Central memory CD4-positive, alpha-beta T cell (primary cell): ENCODE results near the gene WNT7B.

ENCODE experiments used
- DNase-seq: peaks from one replicate; pipeline ENCODE4 v3.0.0; 2022

WNT7B gene

GRCh38 chr22:45949258-45949870, 27.6 kb downstream of the WNT7B start:
- DNase-seq = no peak

GRCh38 chr22:45948081-45948648, 28.8 kb downstream of the WNT7B start:
- no peak for DNase-seq

GRCh38 chr22:45946805-45947600, 30.0 kb downstream of the WNT7B start:
- DNase-seq = no peak

- no peak for DNase-seq
Observed at GRCh38 chr22:45945621-45946106, 31.3 kb downstream of the WNT7B start.

GRCh38 chr22:45942787-45943493, 34.0 kb downstream of the WNT7B start:
- DNase-seq = no peak

GRCh38 chr22:45942344-45942743, 34.6 kb downstream of the WNT7B start:
- no peak for DNase-seq

GRCh38 chr22:45938913-45939312, 38.0 kb downstream of the WNT7B start:
- DNase-seq = no peak

GRCh38 chr22:45937960-45938359, 39.0 kb downstream of the WNT7B start:
- DNase-seq = no peak

- no peak for DNase-seq
Observed at GRCh38 chr22:45935573-45935972, 41.4 kb downstream of the WNT7B start.

- DNase-seq = no peak
Observed at GRCh38 chr22:45934659-45935341, 42.2 kb downstream of the WNT7B start.

- DNase-seq = no peak
Observed at GRCh38 chr22:45934168-45934564, 42.8 kb downstream of the WNT7B start.

- no peak for DNase-seq
Observed at GRCh38 chr22:45933506-45934167, 43.3 kb downstream of the WNT7B start.

- DNase-seq = no peak
Observed at GRCh38 chr22:45932071-45932470, 44.9 kb downstream of the WNT7B start.

GRCh38 chr22:45931042-45931441, 45.9 kb downstream of the WNT7B start:
- no peak for DNase-seq

GRCh38 chr22:45930324-45930723, 46.6 kb downstream of the WNT7B start:
- DNase-seq = no peak

- DNase-seq = no peak
Observed at GRCh38 chr22:45929649-45930048, 47.3 kb downstream of the WNT7B start.

GRCh38 chr22:45928726-45929368, 48.1 kb downstream of the WNT7B start:
- no peak for DNase-seq

GRCh38 chr22:45927059-45927458, 49.9 kb downstream of the WNT7B start:
- no peak for DNase-seq

- no peak for DNase-seq
Observed at GRCh38 chr22:45926433-45926832, 50.5 kb downstream of the WNT7B start.

GRCh38 chr22:45925811-45926351, 51.1 kb downstream of the WNT7B start:
- no peak for DNase-seq

GRCh38 chr22:45923835-45924234, 53.1 kb downstream of the WNT7B start:
- DNase-seq = no peak
